ENCODE results near the gene USP2. TPM values are rescaled to one million over a fixed set of nuclear protein-coding genes. Genes with fewer than 3 reads are reported as not detected.

Gene USP2
- total RNA-seq, 1 experiment from 2014 or later, result 2.1 TPM

DNA sequence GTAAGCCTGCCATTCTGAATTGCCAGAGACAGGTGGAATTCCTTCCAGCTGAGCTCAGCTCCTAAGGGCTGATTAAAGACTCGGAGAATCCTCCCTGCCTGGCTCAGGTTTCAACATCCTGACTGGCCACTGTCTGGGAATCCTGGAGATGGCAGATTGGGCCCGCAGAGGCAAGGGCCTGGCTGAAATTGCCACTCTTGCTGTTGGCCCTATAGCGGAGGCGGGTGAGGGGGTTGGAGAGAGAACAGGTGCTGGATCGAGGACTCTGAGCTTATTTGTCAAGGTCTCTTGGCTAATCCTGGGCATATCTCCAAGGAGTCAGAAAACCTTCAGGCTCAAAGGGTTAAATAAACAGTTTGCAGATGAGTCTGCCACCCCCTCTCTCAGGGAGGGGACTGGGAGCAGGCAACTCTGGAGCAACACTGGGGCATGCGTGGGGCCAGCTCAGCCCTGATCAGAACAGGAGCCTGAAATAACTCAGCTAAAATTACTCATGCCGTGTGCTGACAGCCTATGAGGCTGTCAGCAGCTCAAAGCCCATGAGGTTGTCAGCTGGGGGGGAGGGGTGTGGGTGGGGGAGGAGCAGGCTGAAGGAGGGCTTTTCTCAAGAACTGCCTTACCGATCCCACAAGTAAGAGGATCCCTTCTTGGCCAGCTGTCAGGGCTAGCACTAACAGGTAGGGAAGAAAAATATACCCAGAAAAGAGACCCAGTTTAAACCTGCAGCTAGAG is 20.3 kb downstream of the USP2 start:
- peak; percentile 93 for DNase-seq
- Histone ChIP-seq H3K27me3 (no peaks in the 10 kb centered on the region), H3K9me3 (no peaks in the 10 kb centered on the region), H3K36me3 (peaks cover 38% of the 10 kb centered on the region), H3K4me3 (peak overlapping the region; percentile 8; the same call in 1 of the 2 replicates)

GRCh38 chr11:119359365-119360214 is 21.9 kb downstream of the USP2 start:
- no peak for DNase-seq
- peaks cover 45% of the 10 kb centered on the region for H3K36me3 ChIP-seq
- H3K9me3 ChIP-seq, result no peaks in the 10 kb centered on the region

GRCh38 chr11:119357074-119357473 is 24.4 kb downstream of the USP2 start:
- H3K9me3 ChIP-seq, result no peaks in the 10 kb centered on the region
- peaks cover 46% of the 10 kb centered on the region for H3K36me3 ChIP-seq
- no peak for DNase-seq
- no peak overlapping the region for H3K4me3 ChIP-seq
- H3K27me3 ChIP-seq, result no peaks in the 10 kb centered on the region

More at GRCh38 chr11:119359365-119360214, 21.9 kb downstream of the USP2 start:
- no peaks in the 10 kb centered on the region for H3K27me3 ChIP-seq
- H3K4me3 ChIP-seq, result no peak overlapping the region

- no peaks in the 10 kb centered on the region for H3K27me3 ChIP-seq
- DNase-seq, result no peak
- H3K36me3 ChIP-seq, result peaks cover 46% of the 10 kb centered on the region
- H3K9me3 ChIP-seq, result no peaks in the 10 kb centered on the region
- no peak overlapping the region for H3K4me3 ChIP-seq
Measured at GRCh38 chr11:119356349-119357031, 25.0 kb downstream of the USP2 start.

DNA sequence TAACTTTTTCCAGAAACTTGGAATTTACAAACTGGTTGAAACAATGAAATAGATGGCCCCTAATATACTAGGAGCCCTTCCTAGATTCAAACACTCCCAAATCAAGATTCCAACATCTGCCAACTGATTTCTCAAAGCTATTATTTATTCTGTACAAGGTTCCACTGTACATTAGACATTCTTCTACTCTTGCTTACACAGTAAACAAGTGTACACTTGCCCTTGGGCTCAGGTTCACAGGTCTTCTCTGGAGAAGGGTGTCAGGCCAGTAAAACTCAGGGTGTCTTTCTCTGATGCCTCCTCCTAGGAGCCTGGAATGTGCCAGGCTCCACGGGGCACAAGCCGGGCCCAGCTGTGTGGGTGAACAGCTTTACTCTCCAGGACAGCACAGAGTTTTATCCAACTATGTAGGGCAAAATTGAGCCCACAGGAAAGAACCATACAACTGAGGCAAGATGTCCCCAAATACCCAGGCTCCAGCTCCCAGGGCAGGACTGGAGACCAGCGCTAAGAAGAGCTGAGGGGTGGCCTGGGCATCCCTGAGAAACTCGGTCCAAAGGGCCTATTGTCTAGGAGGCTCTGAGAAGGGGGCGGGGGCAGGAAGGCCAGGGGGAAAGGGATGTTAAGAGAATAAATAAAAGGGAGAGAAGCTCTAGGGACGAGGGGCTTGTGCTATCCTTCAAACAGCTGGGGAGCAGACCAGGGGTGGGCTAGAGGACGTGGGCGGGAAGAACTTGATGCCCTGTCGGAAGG is 26.2 kb downstream of the USP2 start:
- peaks cover 41% of the 10 kb centered on the region for H3K36me3 ChIP-seq
- H3K9me3 ChIP-seq, result no peaks in the 10 kb centered on the region
- DNase-seq, result no peak
- no peaks in the 10 kb centered on the region for H3K27me3 ChIP-seq
- no peak overlapping the region for H3K4me3 ChIP-seq

GRCh38 chr11:119352857-119353260 is 28.6 kb downstream of the USP2 start:
- no peaks in the 10 kb centered on the region for H3K9me3 ChIP-seq
- DNase-seq, result no peak
- no peaks in the 10 kb centered on the region for H3K27me3 ChIP-seq
- H3K36me3 ChIP-seq, result peaks cover 20% of the 10 kb centered on the region
- H3K4me3 ChIP-seq, result no peak overlapping the region

GRCh38 chr11:119351232-119351631 is 30.3 kb downstream of the USP2 start:
- Histone ChIP-seq H3K9me3 (no peaks in the 10 kb centered on the region), H3K27me3 (no peaks in the 10 kb centered on the region), H3K4me3 (no peak overlapping the region), H3K36me3 (peaks cover 10% of the 10 kb centered on the region)
- DNase-seq, result no peak

DNA sequence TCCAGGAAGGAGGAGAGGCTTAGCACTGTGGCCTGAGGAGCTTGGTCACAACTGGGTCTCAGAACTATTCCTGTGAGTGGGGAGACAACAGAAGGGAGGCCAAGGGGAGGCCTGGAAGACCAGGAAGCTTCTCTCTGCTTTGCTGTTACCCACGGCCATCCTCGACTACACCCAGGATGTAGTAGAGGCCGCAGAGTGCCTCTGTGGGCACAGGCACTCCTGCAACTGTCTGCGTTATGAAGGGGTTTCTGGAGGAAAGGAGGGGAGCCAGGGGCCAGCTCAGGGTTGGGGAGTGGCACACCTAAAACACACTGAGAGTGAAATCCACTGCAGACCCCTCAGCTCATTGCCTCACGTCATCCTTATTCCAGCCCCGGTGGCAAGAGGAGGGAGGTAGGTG is 31.2 kb downstream of the USP2 start:
- no peak for DNase-seq
- H3K9me3 ChIP-seq, result no peaks in the 10 kb centered on the region
- peaks cover 5% of the 10 kb centered on the region; the same call in 1 of the 2 replicates for H3K36me3 ChIP-seq
- H3K27me3 ChIP-seq, result no peaks in the 10 kb centered on the region
- H3K4me3 ChIP-seq, result no peak overlapping the region

DNA sequence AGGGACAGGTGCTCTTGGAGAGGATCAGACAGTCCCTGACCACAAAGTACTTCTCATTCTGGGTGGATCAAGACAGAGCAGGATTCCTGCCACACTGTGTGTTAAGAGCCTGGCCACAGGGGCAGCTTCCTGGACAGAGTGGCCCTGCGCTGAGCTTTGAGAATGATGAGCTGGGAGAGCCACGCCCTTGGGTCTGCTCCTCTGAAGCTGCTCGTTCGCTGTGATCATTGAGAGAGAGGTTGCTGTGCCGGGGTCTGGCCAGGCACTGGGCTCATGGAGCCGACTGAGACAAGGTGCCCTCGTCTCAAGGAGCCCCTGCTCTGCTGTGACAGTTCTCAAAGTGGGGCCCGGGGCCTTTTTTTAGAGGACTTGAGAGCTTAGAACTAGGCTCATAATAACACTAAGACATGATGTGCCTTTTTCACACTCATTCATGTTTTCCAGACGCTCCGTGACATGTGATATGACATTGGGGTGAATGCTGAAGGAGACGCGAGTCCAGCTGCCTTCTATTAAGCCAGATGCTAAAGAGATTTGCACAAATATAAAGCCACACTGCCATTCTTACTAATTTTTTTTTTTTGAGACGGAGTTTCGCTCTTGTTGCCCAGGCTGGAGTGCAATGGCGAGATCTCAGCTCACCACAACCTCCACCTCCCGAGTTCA is 33.4 kb downstream of the USP2 start:
- Histone ChIP-seq H3K9me3 (no peaks in the 10 kb centered on the region), H3K4me3 (no peak overlapping the region), H3K36me3 (no peaks in the 10 kb centered on the region), H3K27me3 (no peaks in the 10 kb centered on the region)
- DNase-seq, result no peak

DNA sequence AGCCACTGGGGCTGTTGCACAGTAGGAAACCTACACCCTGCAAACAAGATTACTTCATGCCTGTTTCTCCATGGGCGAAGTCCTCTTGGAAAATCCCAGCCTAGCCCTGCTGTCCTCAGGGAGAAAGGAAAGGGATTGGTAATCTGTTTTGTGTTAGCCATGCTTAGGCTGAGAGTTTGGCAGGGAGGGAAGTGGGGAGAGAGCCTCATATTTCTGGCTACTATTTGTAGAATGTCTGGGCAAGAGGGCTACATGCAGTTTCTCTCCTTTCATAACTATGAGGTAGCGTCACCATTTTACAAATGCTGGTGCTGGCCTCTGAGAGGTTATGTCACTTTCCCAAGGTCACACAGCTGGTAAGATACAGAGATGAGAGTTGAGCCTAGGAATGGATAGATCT is 34.2 kb downstream of the USP2 start:
- Histone ChIP-seq H3K36me3 (no peaks in the 10 kb centered on the region), H3K27me3 (no peaks in the 10 kb centered on the region), H3K9me3 (no peaks in the 10 kb centered on the region), H3K4me3 (no peak overlapping the region)
- DNase-seq, result no peak

- Histone ChIP-seq H3K4me3 (no peak within 1 kb of the TSS), H3K9me3 (no peaks in the 10 kb centered on the region), H3K27me3 (no peaks in the 10 kb centered on the region), H3K36me3 (no peaks in the 10 kb centered on the region)
- no peak for DNase-seq
Measured at GRCh38 chr11:119346605-119347004, 34.9 kb downstream of the USP2 start, which contains the start of gene MFRP. TSS of gene MFRP (minus strand) at chr11:119346705. CDS start at chr11:119346513, 192 bp downstream.

GRCh38 chr11:119345685-119346084 is 35.8 kb downstream of the USP2 start:
- H3K27me3 ChIP-seq, result no peaks in the 10 kb centered on the region
- no peak overlapping the region for H3K4me3 ChIP-seq
- no peak for DNase-seq
- no peaks in the 10 kb centered on the region for H3K9me3 ChIP-seq
- H3K36me3 ChIP-seq, result no peaks in the 10 kb centered on the region

DNA sequence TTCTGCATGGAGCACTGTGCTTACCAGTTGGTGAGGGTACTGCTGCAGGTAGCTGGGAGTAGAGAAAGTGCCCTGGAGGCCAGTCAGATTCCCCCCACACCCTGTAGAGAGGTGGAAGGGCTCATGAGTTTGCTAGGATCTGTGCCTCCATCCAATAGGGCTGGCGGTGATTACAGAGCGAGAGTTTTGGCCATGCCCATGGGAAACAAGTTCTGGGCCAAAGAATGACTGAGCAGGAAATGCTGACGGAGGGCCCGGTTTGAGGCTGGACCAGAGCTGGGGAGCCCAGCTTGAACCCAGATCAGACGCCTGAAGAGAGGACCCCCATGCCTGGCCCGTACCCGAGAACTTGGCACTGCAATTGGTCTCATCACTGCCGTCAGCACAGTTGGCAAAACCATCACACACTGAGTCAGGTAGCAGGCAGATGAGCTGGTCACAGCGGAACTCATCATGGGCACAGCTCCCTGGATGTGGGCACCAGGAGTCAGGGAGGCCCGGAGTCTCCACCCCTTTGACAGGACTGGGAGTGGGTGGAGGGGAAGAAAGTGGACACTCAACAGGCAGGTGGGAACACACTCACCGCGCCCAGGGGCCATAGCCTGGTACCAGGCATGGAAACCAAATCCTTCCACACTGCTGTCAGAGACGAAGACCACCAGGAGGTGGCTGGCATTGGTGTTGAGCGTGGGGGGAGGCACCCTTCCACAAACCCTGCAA is 37.0 kb downstream of the USP2 start:
- Histone ChIP-seq H3K9me3 (no peaks in the 10 kb centered on the region), H3K36me3 (no peaks in the 10 kb centered on the region), H3K27me3 (no peaks in the 10 kb centered on the region), H3K4me3 (no peak overlapping the region)
- peak; percentile 71 for DNase-seq

DNA sequence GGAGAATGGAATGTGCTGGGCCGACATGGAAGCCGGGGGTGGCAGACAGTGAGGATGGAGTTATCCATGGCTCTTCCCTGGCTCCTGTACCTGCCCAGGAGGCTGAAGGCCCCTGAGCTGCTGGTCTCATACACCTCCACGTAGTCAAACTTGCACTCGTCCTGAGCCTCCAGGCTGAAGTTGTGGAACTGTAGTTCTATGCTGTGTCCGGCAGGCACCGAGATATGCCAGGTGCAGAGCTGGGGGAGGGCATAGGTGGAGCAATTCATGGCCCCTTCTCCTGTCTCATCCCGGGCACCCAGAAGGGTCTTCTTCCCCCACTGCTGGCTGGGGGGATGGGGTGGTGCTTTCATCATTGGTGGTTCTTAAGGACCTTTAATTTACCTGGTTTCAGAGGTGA is 37.8 kb downstream of the USP2 start:
- H3K9me3 ChIP-seq, result no peaks in the 10 kb centered on the region
- no peak for DNase-seq
- H3K36me3 ChIP-seq, result no peaks in the 10 kb centered on the region
- no peaks in the 10 kb centered on the region for H3K27me3 ChIP-seq
- no peak overlapping the region for H3K4me3 ChIP-seq

DNA sequence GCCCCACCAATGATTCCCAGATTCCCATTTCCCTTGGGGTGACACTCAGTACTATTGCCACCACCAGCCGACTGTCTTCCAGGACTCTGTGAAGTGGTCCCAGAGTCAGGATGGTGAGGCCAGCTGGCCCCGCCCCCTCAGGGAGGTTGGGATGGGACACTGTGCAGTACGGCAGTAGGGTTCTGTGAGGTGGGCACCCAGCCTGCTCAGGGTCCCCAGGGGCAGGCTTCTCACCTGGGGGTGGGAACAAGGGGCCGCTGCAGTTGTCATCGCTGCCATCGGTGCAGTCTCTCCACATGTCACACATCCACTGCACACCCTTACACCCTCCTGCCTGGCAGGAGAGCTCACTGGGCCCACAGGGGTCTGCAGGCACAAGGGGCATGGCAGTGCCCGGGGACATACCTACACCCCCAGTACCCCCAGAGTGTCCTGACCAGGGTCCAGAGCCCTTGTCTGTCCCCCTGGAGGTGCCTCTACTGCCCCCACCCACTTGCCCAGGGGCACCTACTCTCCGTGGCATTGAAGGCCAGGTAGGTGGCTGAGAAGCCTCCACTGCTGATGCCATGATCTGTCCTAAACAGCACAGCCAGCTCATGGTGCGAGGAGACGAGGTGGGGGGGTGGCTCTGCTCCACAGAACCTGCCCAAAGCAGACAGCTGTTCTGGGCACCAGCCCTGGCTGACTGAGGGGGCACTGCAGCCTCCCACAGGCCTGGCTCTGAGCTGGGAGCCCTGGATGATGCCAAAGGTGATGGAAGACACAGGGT is 38.9 kb downstream of the USP2 start:
- no peak for DNase-seq
- no peaks in the 10 kb centered on the region for H3K27me3 ChIP-seq
- peaks cover 3% of the 10 kb centered on the region; the same call in 1 of the 2 replicates for H3K36me3 ChIP-seq
- no peaks in the 10 kb centered on the region for H3K9me3 ChIP-seq
- no peak overlapping the region for H3K4me3 ChIP-seq
